ENCODE results near the gene ERP27. TPM values are rescaled to one million over a fixed set of nuclear protein-coding genes. Genes with fewer than 3 reads are reported as not detected.

Gene ERP27
- total RNA-seq, 3 donors from 2014 or later, result 0.96 to 8.5 (median 7.8) TPM

- no peaks in the 10 kb centered on the region for H3K36me3 ChIP-seq
- DNase-seq (ENCODE audit: low spot score in 2 of 2), result no peak
- no peaks in the 10 kb centered on the region for H3K4me1 ChIP-seq
- no peak overlapping the region for H3K4me3 ChIP-seq
- intact Hi-C loops (cut with DNase I; ENCODE audit: low total_unique reads), result no loop called here
- H3K9me3 ChIP-seq, result no peaks in the 10 kb centered on the region
- H3K27me3 ChIP-seq, result no peaks in the 10 kb centered on the region
- TF ChIP-seq POLR2A (IDR thresholded peaks at IDR 0.05) (no peak), CTCF (IDR thresholded peaks at IDR 0.05) (no peak), POLR2AphosphoS5 (IDR thresholded peaks at IDR 0.05) (no peak)
- H3K27ac ChIP-seq, result no peak overlapping the region
Measured at GRCh38 chr12:14964406-14964805, 26.1 kb upstream of the ERP27 start.

DNA sequence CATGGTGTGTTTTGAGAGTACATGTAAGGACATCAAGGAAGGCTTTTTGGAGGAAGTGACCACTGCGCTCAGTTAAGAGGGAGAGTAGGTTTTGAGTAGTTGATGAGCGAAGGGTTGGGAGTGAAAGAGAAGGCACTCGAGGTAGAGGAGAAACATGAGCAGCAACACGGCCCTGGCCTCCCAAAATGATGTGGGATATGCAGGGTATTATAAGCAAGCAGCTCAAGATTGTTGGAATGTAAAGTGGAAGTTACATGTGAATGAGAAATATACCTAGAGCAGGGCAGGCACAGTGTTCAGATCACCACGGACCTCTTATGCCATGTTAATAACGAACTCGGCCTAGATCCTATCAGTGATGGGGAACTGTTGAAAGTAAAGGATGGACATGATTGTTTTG lies 25.2 kb upstream of the ERP27 start:
- no peak for TF ChIP-seq CTCF (IDR thresholded peaks at IDR 0.05)
- TF ChIP-seq POLR2AphosphoS5 (IDR thresholded peaks at IDR 0.05), result no peak
- TF ChIP-seq POLR2A (IDR thresholded peaks at IDR 0.05), result no peak
- Histone ChIP-seq H3K9me3 (no peaks in the 10 kb centered on the region), H3K4me3 (no peak overlapping the region), H3K36me3 (no peaks in the 10 kb centered on the region), H3K4me1 (no peaks in the 10 kb centered on the region), H3K27ac (peak overlapping the region in 1 of 2 donors; percentile 35), H3K27me3 (no peaks in the 10 kb centered on the region)
- intact Hi-C loops (cut with DNase I; ENCODE audit: low total_unique reads), result no loop called here
- no peak for DNase-seq (ENCODE audit: low spot score in 2 of 2)

GRCh38 chr12:14962797-14963196 lies 24.5 kb upstream of the ERP27 start:
- Histone ChIP-seq H3K4me1 (no peaks in the 10 kb centered on the region), H3K27ac (no peak overlapping the region), H3K27me3 (no peaks in the 10 kb centered on the region), H3K36me3 (no peaks in the 10 kb centered on the region), H3K4me3 (no peak overlapping the region), H3K9me3 (no peaks in the 10 kb centered on the region)
- DNase-seq (ENCODE audit: low spot score in 2 of 2), result no peak
- no peak for TF ChIP-seq POLR2A (IDR thresholded peaks at IDR 0.05)
- no peak for TF ChIP-seq POLR2AphosphoS5 (IDR thresholded peaks at IDR 0.05)
- TF ChIP-seq CTCF (IDR thresholded peaks at IDR 0.05), result no peak
- intact Hi-C loops (cut with DNase I; ENCODE audit: low total_unique reads), result no loop called here

GRCh38 chr12:14962153-14962539 lies 23.8 kb upstream of the ERP27 start:
- DNase-seq (ENCODE audit: low spot score in 2 of 2), result no peak
- H3K4me3 ChIP-seq, result peak overlapping the region; percentile 40 to 61 (median 53)
- H3K36me3 ChIP-seq, result no peaks in the 10 kb centered on the region
- no peaks in the 10 kb centered on the region for H3K9me3 ChIP-seq
- intact Hi-C loops (cut with DNase I; ENCODE audit: low total_unique reads), result no loop called here
- peak overlapping the region; percentile 69 to 86 for H3K27ac ChIP-seq
- H3K4me1 ChIP-seq, result no peaks in the 10 kb centered on the region
- no peaks in the 10 kb centered on the region for H3K27me3 ChIP-seq
- no peak for TF ChIP-seq POLR2AphosphoS5 (IDR thresholded peaks at IDR 0.05)
- no peak for TF ChIP-seq POLR2A (IDR thresholded peaks at IDR 0.05)
- TF ChIP-seq CTCF (IDR thresholded peaks at IDR 0.05), result no peak

DNA sequence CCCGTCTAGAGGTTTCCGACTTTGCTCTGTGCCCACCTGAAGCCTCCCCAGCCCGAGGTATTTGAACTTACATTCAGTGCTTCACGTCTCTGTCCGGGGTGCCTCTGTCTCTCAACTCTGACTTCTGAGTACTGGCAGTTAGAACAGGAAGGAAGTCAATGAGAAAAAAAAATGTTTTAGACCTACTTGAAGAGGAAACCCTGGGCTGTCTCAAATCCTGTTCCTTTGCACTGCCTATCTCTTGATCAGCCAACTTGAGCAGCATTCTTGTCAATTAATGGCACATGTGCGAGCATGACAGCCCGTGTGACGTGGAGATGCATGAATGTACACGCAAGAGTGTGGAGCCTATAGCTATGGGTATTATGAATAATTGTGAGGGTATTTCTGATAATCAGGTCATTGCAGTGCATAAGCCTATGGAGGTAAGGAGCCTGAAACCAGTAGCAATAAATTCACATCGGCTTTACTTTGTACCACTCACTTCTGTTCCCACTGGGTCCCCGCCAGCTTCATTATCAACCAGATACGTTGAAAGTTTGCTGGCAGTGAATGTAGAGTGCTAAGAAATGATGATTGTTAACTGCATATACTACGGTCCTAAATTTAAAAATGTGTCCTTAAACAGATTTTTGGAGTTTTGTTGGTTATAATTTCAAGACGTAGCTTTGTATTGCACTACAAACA lies 23.3 kb upstream of the ERP27 start, which contains the start of gene ARHGDIB:
Gene ARHGDIB (minus strand): TSS at position 136 of the 687 bp plus-strand sequence. CDS start 10,889 bp downstream, outside the sequence.
- H3K36me3 ChIP-seq, result no peaks in the 10 kb centered on the region
- no peaks in the 10 kb centered on the region for H3K9me3 ChIP-seq
- no peak for TF ChIP-seq CTCF (IDR thresholded peaks at IDR 0.05)
- DNase-seq (ENCODE audit: low spot score in 2 of 2), result peak in 1 of 2 donors; percentile 39
- H3K4me1 ChIP-seq, result no peaks in the 10 kb centered on the region
- peak within 1 kb of the TSS; percentile 69 to 86 for H3K27ac ChIP-seq
- no peaks in the 10 kb centered on the region for H3K27me3 ChIP-seq
- intact Hi-C loops (cut with DNase I; ENCODE audit: low total_unique reads), result no loop called here
- H3K4me3 ChIP-seq, result peak within 1 kb of the TSS; percentile 40 to 61 (median 53)
